ENCODE data around the gene PPAN.
A peak's percentile ranks its signal among the peaks of the same experiment; 100 is the strongest.

Gene PPAN

DNA sequence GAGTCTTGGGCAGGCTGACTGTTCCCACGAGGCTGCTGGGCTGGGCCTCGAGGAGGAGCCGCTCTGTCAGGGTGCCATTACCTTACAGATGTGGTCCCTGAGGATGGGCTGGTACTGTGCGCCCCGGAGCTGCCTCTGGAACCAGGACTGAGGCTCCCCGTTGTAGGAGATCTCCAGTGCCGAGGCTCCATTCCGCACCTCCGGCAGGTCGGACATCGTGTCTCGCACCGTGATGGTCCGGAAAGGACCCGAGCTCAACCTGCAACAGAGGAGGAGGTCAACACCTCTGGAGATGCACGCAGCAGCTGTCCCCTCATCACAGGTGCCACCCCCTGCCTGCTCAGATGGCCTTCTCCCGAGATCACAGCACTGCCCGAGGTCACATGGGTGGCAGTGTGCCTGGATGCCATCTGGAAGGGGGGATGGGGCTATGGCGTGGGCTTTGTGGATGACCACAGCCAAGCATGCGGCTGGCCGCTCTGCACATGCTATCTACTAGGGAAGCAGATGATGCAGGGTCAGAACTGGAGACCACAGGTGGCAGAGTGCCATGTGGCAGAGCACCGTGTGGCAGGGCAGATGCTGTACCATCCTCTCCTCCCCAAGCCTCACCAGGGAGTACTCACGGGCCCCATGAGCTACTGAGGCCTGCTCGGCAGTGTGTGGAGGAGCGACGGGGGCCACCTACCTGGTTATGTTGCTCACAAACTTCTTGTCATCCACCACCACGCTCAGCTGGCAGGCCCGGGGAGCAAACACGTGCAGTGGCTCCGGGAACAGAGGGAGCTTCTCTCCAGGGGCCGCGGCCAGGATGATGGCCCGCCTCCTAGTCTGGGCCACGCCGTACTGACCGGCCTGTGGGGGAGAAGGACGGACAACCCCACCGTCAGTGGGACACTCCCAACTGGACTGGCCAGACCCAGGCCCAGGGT lies 31.9 kb downstream of the PPAN start (continued):
- peak; percentile 37; the same call in 1 of the 2 replicates for TF ChIP-seq HIC1 (tag by site-specific recombination; IDR thresholded peaks at IDR 0.05)
- TF ChIP-seq, protein P1, sequence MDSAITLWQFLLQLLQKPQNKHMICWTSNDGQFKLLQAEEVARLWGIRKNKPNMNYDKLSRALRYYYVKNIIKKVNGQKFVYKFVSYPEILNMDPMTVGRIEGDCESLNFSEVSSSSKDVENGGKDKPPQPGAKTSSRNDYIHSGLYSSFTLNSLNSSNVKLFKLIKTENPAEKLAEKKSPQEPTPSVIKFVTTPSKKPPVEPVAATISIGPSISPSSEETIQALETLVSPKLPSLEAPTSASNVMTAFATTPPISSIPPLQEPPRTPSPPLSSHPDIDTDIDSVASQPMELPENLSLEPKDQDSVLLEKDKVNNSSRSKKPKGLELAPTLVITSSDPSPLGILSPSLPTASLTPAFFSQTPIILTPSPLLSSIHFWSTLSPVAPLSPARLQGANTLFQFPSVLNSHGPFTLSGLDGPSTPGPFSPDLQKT (IDR thresholded peaks at IDR 0.05; ENCODE audit: borderline replicate concordance, low read depth, low read length) = no peak

GRCh38 chr19:10138879-10139795 lies 33.0 kb downstream of the PPAN start:
- no peaks in the 10 kb centered on the region for H3K4me1 ChIP-seq (ENCODE audit: control insufficient read depth, insufficient read depth, low read length)
- TF ChIP-seq KLF7 (tag by site-specific recombination; IDR thresholded peaks at IDR 0.05; ENCODE audit: borderline replicate concordance) (no peak), ZNF302 (tag by site-specific recombination; IDR thresholded peaks at IDR 0.05; ENCODE audit: low read depth) (no peak), ZNF37A (tag by site-specific recombination; IDR thresholded peaks at IDR 0.05) (no peak), SCRT2 (tag by site-specific recombination; IDR thresholded peaks at IDR 0.05) (peak; percentile 31; the same call in 1 of the 2 replicates)
- ChIA-PET POLR2A (interaction anchor here (0.6 kb wide), 2 partner anchors 139 to 209 kb away, joined by 3 to 5 read pairs; no protein-coding TSS in a partner anchor), CTCF (interaction anchor here (0.5 to 1.2 kb wide), 2 partner anchors 13 to 111 kb away, joined by 3 to 5 read pairs; no protein-coding TSS in a partner anchor)
- H3K36me3 ChIP-seq (ENCODE audit: control insufficient read depth in 2 of 2, insufficient read depth in 1 of 2, low read length in 2 of 2) = peaks cover 39 to 99% of the 10 kb centered on the region in 2 experiments
- H3K9me3 ChIP-seq (ENCODE audit: control insufficient read depth, insufficient read depth, low read depth, low read length) = no peaks in the 10 kb centered on the region
- no peak overlapping the region for H3K27ac ChIP-seq (ENCODE audit: extremely low read depth, low read depth, low read length)
- no peak overlapping the region for H3K4me3 ChIP-seq (ENCODE audit: low read depth, low read length)

GRCh38 chr19:10139952-10140351 lies 33.8 kb downstream of the PPAN start:
- H3K4me1 ChIP-seq (ENCODE audit: control insufficient read depth, insufficient read depth, low read length) = no peaks in the 10 kb centered on the region
- POLR2A ChIA-PET = no interaction called here
- H3K36me3 ChIP-seq (ENCODE audit: control insufficient read depth in 2 of 2, insufficient read depth in 1 of 2, low read length in 2 of 2) = peaks cover 44 to 99% of the 10 kb centered on the region in 2 experiments
- TF ChIP-seq ZBTB21 (tag by site-specific recombination; IDR thresholded peaks at IDR 0.05) (no peak), ZNF423 (tag by site-specific recombination; IDR thresholded peaks at IDR 0.05) (no peak), ZNF132 (tag by site-specific recombination; IDR thresholded peaks at IDR 0.05; ENCODE audit: borderline replicate concordance) (no peak), ZNF37A (tag by site-specific recombination; IDR thresholded peaks at IDR 0.05) (no peak), ZNF610 (tag by site-specific recombination; IDR thresholded peaks at IDR 0.05; ENCODE audit: borderline replicate concordance) (no peak), ZBTB48 (tag by site-specific recombination; IDR thresholded peaks at IDR 0.05) (no peak), HOXD13 (CRISPR knock-in tag; IDR thresholded peaks at IDR 0.05; ENCODE audit: borderline replicate concordance) (no peak), ZNF174 (tag by site-specific recombination; IDR thresholded peaks at IDR 0.05) (no peak), PRDM4 (tag by site-specific recombination; IDR thresholded peaks at IDR 0.05) (no peak), ZNF530 (tag by site-specific recombination; IDR thresholded peaks at IDR 0.05; ENCODE audit: low read depth) (no peak), KLF8 (tag by site-specific recombination; IDR thresholded peaks at IDR 0.05) (no peak), KLF7 (tag by site-specific recombination; IDR thresholded peaks at IDR 0.05; ENCODE audit: borderline replicate concordance) (no peak), KLF9 (tag by site-specific recombination; IDR thresholded peaks at IDR 0.05; ENCODE audit: low read depth) (no peak)
- TF ChIP-seq, protein P2, sequence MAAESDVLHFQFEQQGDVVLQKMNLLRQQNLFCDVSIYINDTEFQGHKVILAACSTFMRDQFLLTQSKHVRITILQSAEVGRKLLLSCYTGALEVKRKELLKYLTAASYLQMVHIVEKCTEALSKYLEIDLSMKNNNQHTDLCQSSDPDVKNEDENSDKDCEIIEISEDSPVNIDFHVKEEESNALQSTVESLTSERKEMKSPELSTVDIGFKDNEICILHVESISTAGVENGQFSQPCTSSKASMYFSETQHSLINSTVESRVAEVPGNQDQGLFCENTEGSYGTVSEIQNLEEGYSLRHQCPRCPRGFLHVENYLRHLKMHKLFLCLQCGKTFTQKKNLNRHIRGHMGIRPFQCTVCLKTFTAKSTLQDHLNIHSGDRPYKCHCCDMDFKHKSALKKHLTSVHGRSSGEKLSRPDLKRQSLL (tag by site-specific recombination; IDR thresholded peaks at IDR 0.05) = no peak
- TF ChIP-seq, protein P3, sequence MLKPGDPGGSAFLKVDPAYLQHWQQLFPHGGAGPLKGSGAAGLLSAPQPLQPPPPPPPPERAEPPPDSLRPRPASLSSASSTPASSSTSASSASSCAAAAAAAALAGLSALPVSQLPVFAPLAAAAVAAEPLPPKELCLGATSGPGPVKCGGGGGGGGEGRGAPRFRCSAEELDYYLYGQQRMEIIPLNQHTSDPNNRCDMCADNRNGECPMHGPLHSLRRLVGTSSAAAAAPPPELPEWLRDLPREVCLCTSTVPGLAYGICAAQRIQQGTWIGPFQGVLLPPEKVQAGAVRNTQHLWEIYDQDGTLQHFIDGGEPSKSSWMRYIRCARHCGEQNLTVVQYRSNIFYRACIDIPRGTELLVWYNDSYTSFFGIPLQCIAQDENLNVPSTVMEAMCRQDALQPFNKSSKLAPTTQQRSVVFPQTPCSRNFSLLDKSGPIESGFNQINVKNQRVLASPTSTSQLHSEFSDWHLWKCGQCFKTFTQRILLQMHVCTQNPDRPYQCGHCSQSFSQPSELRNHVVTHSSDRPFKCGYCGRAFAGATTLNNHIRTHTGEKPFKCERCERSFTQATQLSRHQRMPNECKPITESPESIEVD (tag by site-specific recombination; IDR thresholded peaks at IDR 0.05) = no peak
- CTCF ChIA-PET = interaction anchor here (1.2 kb wide), 1 partner anchor 110 kb away, joined by 5 read pairs; no protein-coding TSS in a partner anchor
- no peak overlapping the region for H3K27ac ChIP-seq (ENCODE audit: extremely low read depth, low read depth, low read length)
- no peaks in the 10 kb centered on the region for H3K9me3 ChIP-seq (ENCODE audit: control insufficient read depth, insufficient read depth, low read depth, low read length)
- no peak overlapping the region for H3K4me3 ChIP-seq (ENCODE audit: low read depth, low read length)
